Measurements from ENCODE around the gene PRSS53.
"Not testable (repeated sequence)": the region's sequence is repeated elsewhere in the genome, so short reads cannot be mapped to it uniquely, and the experiment has no call there.

PRSS53 gene

DNA sequence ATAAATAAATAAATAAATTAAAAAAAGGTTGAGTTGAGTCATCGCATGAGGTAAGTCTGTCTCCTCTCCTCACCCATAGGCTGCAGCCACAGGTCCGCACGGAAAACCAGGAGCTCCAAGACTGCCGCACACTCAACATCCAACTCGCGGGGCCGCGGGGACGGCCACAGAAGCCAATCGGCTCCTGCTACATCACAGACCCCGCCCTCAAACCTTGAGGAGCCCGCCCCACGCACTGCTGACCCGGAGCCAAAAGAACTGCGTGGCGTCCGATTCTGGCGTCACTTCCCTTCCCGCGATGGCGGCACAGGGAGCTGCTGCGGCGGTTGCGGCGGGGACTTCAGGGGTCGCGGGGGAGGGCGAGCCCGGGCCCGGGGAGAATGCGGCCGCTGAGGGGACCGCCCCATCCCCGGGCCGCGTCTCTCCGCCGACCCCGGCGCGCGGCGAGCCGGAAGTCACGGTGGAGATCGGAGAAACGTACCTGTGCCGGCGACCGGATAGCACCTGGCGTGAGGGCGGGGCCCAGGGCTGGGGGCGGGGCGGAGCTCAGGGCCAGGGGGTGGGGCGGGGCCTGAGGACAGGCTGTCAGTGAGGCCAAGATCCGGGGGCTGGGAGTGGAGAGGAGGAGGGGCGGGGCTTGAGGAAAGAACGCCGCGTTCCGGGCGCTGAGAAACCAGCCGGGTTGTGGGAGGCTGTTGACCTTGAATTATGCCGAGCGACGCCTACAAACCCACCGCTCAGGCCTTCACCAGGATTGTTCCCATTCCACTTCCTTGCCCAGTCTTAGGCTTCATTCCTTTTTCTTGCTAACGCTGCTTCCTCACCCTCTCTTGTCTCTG, 28.9 kb upstream of the PRSS53 start, which contains the start of gene KAT8:
Gene KAT8, plus strand, starts transcription at position 281 of the 839 bp plus-strand sequence. Its CDS starts 18 bp downstream, at position 299.
- DNase-seq, result peak; percentile 53

DNA sequence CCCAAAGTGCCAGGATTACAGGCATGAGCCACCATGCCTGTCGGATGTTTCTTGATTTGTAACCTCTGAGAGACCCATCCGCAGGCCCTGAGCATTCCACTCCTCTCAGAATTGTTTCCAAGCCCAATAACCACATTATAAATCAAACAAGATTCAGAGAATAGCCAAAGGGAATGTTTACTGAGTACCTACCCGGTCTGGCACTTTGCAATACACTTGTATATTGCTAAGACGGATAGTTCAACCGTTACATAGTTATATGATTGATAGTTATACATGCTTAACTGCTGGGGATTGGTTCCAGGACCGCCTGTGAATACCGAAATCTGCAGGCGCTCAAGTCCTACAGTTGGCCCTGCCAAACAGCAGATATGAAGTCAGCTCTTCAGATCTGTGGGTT, 25.7 kb upstream of the PRSS53 start:
- no peak for DNase-seq

DNA sequence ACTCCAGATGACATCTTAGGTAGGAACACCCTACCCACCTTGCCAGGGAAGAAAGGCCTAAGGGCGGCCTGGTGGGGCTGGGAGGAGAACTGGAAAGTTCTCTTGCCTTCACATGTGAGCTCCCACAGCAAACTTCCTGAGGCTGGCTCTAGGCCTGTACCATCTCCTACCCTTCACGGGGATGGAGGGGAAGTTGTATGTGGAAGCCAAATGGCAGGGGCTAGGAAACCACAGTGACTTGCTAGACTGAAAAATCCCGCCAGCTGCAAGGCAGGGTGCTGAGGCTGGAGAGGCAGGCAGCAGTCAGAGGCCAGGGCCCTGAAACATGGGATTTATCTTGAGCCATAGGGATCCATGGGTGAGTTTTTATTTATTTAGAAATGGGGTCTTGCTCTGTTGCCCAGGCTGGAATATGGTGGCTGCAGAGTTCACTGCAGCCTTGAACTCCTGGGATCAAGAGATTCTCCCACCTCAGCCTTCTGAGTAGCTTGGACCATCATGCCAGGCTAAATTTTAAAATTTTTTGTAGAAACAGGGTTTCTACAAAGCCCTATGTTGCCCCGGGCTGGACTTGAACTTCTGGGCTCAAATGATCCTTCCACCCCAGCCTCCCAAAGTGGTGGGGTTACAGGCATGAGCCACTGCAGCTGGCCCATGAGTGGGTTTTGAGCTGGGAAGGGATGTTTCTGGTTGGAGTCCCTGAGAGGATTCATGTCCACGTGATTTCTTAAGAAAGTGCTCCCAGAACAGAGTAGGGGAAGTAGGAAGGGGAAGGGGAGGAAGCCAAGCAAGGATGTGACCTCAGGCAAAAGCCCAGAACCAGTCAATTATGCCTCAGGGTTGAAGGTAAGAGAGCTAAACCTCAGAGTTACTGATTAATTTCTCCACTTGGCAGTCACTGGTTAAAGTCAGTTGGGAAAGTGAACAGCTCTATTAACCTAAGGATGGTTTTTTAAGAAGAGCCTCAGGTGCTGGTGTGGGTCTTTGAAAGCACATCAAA, 24.7 kb upstream of the PRSS53 start:
- no peak for DNase-seq

DNA sequence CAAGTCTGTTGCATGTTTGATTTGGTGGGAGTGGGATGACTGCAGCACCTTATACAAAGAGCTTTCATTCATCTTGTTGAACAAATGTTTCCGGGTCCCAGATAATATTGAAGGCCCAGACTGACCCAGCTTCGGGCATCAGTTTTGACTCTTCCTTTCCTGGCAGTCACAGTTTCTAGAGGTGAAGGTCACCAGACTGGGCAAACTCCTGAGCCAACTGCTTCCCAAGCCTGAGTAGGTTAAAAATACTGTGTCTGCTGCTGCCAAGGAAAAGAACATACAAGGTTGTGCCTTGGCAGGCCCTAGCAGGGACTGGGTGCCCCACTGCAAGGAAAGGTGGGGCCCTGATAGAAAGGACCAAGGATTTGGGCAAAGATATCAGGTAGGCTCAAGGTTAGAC, 24.0 kb upstream of the PRSS53 start:
- DNase-seq, result no peak

DNA sequence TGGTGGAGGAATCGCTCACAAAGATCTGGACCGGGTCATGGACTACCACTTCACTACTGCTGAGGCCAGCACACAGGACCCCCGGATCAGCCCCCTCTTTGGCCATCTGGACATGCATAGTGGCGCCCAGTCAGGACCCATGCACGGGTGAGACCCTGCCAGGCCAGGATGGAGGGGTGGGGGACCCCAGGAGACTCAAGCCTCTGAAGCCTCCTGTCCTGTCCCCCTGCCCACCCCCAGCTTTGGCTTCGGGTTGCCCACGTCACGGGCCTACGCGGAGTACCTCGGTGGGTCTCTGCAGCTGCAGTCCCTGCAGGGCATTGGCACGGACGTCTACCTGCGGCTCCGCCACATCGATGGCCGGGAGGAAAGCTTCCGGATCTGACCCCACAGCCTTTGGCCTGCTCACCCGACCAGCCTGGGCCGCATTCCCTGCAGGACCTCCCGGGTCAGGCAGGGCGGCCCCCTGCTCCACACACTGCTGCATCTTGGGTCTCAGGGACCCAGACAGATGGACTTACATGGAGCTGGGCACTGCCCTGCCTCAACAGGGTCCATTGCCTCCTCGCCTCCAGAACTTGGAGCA, 23.2 kb upstream of the PRSS53 start:
- no peak for DNase-seq

DNA sequence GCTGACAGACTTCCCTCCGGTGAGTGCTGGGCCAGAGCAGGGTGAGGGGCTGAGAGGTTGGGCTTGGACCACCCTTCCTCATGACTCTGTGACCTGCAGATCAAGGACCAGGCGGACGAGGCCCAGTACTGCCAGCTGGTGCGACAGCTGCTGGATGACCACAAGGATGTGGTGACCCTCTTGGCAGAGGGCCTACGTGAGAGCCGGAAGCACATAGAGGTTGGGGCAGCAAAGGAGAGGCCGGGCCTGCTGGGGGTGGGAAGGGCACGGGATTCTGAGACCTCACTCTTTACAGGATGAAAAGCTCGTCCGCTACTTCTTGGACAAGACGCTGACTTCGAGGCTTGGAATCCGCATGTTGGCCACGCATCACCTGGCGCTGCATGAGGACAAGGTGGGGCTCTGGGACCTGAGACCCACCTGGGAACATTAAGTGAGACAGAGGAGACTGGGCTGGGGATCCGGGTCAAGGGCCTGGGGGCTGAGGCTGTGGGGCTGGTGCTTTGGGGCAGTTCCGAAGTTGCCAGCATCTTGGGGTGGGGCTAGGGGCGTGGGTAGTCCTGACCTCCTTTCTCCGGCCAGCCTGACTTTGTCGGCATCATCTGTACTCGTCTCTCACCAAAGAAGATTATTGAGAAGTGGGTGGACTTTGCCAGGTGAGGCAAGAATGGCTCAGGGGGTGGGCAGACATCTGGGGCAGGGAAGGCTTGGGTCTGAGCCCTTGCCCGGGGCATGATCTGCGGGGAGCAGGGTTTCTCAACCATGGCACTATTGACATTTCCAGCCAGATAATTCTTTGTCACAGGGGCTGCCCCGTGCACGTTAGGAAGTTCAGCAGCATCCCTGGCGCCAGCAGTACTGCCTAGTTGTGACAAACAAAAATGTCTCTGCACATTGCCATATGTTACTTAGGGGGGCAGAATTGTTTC, 21.6 kb upstream of the PRSS53 start:
- DNase-seq, result no peak

DNA sequence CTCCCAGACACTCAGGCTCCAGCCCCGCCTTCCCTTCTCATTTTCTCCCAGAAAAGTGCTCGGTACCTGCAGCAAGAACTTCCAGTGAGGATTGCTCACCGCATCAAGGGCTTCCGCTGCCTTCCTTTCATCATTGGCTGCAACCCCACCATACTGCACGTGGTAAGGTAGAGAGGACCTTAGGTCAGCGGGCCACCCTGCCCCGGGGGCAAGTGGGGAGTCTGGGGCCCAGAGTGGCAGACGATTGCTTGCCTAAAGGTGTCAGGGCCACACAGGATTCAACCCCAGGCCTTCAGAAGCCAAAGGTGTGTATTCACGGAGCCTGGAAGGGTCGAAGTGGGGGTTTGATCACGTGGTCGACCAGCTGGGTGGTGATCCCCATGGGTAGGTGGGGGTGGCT, 20.9 kb upstream of the PRSS53 start:
- no peak for DNase-seq

DNA sequence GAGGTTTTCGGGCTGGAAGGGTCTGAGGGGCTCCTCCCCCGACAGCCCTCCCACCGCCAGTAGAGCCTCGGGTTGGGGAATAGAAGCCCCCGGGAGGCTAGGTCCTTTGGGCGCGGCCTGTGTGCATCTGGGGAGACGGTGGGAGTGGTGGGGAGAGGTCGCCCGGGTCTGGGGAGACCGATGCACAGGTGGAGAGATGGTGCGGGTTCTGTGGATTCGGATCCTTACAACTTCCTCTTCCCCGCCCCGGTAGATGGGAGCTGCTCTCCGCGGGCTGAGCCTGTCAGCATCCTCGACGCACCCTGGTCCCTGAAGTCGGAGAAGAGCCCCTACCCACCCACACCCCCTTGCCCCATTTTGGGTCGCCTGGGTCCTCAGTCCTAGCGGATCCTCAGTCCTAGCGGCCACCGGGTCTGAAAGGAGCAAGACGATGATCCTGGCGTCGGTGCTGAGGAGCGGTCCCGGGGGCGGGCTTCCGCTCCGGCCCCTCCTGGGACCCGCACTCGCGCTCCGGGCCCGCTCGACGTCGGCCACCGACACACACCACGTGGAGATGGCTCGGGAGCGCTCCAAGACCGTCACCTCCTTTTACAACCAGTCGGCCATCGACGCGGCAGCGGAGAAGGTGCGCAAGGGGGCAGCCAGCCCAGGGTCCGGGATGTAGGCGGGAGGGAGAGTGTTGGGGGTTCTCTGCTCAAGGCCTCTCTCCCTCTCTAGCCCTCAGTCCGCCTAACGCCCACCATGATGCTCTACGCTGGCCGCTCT, 20.2 kb upstream of the PRSS53 start:
- DNase-seq, result no peak

DNA sequence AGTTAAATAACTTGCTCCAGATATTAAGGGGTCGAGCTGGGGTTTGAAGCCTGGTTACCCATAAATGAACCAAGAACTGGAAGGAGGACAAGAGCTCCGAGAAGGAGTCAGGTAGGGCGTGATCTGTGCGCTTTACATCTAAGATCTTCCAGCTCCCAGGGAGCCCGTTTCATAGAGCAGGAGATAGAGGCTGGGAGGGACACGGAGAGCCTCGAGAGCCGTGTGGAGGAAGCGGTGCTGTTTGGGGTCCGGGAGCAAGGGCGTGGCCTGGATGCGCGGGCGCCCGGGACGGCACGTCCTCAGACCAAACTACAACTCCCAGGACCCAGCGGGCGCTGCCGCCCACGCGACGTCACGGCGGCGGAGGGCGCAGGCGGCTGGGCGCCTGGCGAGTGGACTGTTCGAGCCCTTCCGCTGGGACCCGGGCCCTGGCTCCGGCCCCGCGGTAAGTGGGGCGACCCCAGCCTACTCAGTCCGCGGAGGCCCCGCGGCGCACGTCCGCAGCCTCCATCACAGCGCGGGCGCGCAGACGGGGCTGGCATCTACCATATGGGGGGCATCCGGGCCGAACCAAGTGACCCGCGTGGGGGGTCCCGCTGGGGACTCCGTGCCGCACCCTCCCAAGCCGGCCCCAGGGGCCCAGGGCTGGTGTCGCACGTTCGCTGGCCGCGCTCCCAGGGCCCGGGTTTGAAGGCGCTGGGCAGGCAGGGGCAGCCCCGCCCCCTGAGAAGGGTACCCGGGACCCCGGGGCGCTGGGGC, 19.5 kb upstream of the PRSS53 start, which contains the start of gene BCKDK:
Gene BCKDK, plus strand, starts transcription at position 352 of the 759 bp plus-strand sequence. CDS start 838 bp downstream, outside the sequence.
- DNase-seq, result no peak

DNA sequence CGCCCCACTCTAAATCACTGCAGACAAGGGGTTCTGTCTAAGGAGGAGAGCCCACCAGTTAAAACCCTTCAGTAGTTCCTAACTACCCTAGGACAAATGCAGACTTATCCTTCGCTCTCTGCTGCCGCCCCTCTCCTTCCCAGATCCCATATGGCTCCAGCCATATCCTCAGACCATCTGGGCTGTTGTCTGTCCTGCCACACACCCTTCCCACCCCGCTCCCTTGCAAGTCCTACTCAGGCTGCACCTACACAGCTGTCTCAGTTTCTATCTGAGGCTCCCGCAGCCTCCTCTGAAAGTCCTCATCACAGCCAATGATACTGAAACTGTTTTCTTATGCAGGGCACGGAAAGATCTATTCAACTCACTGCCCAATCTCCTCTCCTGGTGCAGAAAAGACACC, 18.7 kb upstream of the PRSS53 start:
- DNase-seq, result no peak

DNA sequence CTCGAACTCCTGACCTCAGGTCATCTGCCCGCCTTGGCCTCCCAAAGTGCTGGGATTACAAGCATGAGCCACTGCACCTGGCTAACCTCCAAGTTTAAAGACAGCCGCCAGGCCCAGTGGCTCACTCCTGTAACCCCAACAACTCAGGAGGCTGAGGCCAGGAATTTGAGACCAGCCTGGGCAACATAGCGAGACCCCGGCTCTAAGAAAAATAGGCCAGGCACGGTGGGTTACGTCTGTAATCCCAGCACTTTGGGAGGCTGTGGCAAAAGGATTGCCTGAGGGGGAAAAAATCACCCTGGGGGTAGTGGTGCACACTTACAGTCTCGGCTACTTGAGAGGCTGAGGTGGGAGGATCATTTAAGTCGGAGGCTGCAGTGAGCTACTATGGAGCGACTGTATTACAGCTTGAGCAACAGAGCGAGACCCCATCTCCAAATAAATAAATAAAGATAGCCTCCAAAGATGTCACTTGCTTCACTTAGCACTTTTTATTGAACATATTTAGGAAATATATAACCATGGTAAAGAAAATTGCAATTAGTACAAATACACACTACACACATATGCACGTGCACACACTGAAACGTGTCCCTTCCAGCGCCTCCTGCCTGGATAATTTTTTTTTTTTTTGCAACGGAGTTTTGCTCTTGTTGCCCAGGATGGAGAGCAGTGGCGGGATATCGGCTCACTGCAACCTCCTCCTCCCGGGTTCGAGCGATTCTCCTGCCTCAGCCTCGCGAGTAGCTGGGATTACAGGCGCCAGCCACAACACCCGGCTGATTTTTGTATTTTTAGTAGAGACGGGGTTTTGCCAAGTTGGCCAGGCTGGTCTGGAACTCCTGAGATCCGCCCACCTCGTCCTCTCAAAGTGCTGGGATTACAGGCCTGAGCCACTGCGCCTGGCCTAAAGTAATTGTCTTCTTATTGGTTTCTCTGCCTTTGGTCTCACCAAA, 18.0 kb upstream of the PRSS53 start:
- DNase-seq, result no peak

DNA sequence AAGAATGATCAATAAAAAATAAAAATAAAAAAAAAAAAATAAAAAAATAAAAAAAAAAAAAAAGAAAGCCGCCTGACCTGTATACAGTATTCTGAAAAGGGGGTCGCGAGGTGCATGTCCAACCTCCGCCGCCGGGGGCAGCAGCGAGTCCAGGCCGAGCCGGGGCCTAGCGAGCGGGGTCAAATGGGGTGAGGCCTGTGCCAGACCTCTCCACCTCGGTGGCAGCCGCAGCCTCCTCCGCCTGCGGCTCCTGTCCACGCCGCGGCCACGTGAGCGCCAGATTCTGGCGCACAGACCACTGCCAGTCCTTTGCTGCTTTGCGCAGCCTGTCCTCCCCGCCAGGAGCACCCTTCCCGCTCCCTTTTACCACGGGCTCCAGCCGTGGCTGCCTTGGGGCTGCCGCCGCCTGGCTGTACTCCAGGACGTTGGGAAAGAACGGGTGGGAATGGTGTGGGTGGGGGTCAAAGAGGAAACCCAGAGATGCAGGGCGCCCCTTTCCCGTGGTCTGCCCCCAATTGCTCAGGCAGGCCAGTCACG, 17.0 kb upstream of the PRSS53 start:
- no peak for DNase-seq

DNA sequence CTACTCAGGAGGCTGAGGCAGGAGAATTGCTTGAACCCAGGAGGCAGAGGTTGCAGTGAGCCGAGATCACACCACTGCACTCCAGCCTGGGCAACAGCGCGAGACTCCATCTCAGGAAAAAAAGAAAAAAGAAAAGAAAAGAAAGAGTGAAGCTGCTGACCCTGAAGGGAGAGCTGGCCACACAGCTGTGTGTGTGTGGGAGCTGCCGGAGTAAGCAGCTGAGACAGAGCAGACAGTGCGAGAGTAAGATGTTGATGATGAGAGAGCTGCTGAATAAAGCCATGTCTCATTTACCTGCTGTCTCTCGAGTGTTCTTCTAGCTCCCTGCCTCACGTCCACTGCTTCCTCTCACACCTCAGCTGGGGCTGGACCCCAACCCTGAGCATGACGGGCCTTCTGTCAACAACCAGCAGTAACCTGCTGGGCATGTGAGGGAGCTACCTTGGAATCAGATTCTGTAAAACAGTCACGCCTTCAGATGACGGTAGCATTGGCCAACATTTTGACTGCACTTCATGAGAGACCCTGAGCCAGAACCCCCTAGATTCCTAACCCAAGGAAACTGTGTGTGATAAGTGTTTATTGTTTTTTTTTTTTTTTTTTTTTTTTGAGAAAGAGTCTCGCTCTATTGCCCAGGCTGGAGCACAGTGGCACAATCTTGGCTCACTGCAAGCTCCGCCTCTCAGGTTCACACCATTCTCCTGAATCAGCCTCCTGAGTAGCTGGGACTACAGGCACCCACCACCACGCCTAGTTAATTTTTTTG, 12.3 kb upstream of the PRSS53 start:
- not testable (repeated sequence) for DNase-seq

DNA sequence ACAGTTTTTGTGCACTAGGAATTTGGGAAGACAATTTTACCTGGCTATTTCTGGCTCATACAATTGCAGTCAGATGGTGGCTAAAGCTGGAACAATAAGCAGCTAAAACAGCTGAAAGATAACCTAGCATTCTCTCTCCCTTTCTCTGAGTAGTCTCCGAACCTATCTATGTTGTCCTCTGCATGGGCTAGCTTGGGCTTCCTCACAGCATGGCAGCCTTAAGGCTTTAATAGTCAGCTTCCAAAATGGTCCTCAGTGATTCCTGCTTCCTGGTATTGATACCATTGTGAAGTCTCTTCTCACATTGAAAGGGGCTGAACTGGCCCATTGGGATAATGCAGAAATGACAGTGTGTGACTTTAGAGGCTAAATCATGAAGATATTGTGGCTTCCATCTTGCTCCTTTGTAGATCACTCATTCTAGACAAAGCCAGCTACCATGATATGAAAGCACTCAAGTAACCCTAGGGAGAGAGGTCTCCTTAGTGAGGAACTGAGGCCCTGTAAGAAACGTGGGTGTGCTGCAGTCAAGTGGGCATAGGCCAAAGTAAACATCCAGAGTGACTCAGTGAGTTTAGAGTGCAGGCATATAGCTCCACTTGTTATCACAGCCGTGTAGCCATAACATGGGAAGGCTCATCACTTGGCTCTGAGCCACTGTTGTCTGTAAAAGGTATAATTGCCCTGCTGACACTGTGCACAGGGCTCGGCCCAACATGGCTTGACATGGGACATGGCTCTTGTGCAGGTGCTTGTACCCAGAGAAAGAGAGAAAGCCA, 11.3 kb upstream of the PRSS53 start:
- DNase-seq, result no peak

DNA sequence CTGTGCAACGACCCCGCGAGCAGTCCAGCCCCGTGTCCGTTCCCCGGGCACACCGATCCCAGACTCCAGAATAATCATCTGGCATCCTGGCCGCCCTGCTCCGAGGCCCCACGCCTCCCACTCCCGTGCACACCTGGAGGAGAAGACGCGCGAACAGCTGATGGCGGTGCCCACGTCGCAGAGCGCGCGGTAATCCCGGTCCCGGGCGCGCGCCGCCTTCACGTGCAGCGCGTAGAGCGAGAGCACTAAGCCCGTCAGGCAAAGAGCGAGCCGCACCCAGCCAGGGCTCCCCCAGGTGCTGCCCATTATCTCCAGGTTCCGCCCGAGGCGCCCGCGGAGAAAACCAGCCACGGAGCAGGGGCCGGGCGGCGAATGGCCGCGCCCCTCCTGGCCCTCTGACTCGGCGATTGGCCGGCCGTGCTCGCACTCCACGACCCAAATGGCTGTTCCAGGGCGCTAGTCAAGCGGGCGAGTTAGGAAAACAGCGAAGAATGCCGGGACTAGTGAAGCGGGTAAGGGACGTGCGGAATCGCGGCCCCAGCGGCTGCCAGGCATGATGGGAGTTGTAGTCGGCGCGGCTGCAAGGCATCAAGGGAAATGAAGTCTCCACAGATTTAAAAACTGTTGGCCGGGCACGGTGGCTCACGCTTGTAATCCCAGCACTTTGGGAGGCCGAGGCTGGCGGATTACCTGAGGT, 5.8 kb upstream of the PRSS53 start, which contains the start of gene VKORC1:
Gene VKORC1, minus strand, starts transcription at position 374 of the 697 bp plus-strand sequence. Its CDS starts 68 bp downstream, at position 306.
- peak; percentile 80 for DNase-seq

DNA sequence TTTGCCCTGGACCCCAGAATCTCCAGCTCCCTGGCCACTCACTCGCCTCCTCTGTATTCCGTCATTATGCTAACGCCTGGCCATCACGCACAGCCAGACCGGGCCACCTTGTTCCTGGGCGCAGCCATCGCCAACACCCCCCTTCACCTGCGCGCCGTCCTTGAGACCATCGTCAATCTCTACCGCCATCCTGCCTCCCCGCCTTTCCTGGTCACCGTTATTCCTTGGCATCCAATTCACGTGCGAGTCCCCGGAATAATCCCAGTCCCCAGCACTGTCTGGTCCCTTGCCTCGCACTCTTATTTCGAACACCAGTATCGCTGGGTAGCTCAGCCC, 5.3 kb upstream of the PRSS53 start:
- no peak for DNase-seq
